Measurements from ENCODE around the gene TNRC6C. TPM values are rescaled to one million over a fixed set of nuclear protein-coding genes. Genes with fewer than 3 reads are reported as not detected.

TNRC6C gene
- total RNA-seq, 2 experiments from 2014 or later = 50.7 to 57.3 TPM

DNA sequence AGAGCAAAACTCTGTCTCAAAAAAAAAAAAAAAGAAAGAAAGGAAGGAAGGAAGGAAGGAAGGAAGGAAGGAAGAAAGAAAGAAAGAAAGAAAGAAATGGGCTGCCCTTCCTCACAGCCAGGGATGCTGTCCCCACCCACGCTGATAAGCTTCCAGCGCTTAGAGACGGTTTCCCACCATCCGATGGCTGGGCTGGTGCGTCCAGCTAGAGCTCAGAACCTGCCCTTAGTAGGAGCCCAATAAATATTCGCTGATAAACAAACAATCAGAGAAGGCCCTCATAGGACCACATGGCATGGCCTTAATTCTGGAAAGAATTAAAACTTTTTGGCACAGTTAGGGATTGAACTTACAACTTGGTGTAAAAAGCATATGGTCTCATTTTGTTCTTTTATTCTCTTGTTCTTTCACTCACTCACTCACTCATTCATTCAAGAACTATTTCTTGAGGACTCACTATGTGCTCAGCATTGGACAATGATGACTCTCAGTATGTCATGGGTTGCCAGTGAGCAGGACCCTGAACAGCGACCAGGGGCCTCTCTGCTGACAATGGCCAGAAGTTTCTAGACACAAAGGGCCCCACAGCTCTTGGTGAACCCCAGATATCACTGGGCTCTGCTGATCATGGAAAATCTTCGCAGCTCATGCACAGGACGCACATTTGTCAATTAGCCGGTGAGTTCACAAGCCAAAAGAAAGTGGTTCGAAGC, 32.5 kb upstream of the TNRC6C start:
- H3K4me3 ChIP-seq (ENCODE audit: low read length) = no peak overlapping the region
- Mint-ChIP-seq H3K9me3 (no peaks in the 10 kb centered on the region), H3K4me3 (no peak overlapping the region), H3K4me1 (ENCODE audit: low read depth) (peaks cover 31% of the 10 kb centered on the region), H3K27me3 (no peaks in the 10 kb centered on the region), H3K36me3 (ENCODE audit: low read depth) (no peaks in the 10 kb centered on the region), H3K27ac (no peak overlapping the region)
- CTCF ChIA-PET = no interaction called here
- no peaks in the 10 kb centered on the region for H3K27me3 ChIP-seq (ENCODE audit: control insufficient read depth in 1 of 2, insufficient read depth in 2 of 2, low read length in 2 of 2)
- ATAC-seq (ENCODE audit: poor library complexity) (no peak), DNase-seq (no peak)
- peaks cover 0 to 6% of the 10 kb centered on the region in 2 experiments for H3K9me3 ChIP-seq (ENCODE audit: control insufficient read depth in 1 of 2, insufficient read depth in 1 of 2, low read length in 2 of 2)
- TF ChIP-seq, protein P1, sequence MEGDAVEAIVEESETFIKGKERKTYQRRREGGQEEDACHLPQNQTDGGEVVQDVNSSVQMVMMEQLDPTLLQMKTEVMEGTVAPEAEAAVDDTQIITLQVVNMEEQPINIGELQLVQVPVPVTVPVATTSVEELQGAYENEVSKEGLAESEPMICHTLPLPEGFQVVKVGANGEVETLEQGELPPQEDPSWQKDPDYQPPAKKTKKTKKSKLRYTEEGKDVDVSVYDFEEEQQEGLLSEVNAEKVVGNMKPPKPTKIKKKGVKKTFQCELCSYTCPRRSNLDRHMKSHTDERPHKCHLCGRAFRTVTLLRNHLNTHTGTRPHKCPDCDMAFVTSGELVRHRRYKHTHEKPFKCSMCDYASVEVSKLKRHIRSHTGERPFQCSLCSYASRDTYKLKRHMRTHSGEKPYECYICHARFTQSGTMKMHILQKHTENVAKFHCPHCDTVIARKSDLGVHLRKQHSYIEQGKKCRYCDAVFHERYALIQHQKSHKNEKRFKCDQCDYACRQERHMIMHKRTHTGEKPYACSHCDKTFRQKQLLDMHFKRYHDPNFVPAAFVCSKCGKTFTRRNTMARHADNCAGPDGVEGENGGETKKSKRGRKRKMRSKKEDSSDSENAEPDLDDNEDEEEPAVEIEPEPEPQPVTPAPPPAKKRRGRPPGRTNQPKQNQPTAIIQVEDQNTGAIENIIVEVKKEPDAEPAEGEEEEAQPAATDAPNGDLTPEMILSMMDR (IDR thresholded peaks at IDR 0.05) = no peak
- intact Hi-C loops (cut with DNase I, micrococcal nuclease) = loop anchor here in 1 of 2 experiments (10.0 kb wide), 1 partner anchor 381 kb away; no protein-coding TSS in a partner anchor
- H3K4me1 ChIP-seq (ENCODE audit: insufficient read depth, low read length) = peaks cover 21% of the 10 kb centered on the region
- H3K27ac ChIP-seq (ENCODE audit: low read depth in 1 of 2, low read length in 2 of 2) = no peak overlapping the region
- no peaks in the 10 kb centered on the region for H3K36me3 ChIP-seq (ENCODE audit: insufficient read depth, low read length)
- POLR2A ChIA-PET = interaction anchor here (1.4 kb wide), 1 partner anchor 32 kb away, joined by 3 read pairs; the partner anchor contains the start of gene TNRC6C

DNA sequence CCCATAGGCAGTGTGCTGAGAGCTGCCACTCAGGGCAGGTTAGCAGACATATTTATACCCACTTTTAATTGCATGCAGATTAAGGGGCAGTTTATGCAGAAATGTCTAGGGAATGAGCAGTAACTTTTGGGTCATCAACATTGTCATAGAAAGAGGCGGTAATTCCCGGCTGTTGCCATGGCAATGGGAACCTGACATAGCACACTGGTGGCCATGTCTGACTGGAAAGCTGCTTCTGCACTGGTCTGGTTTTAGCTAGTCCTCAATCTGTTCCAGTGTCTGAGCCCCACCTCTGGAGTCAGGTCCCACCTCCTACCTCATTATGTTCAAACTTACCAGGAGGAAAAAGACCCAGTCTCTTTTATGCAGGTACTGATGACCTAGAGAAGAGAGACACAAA, 31.5 kb upstream of the TNRC6C start:
- no peaks in the 10 kb centered on the region for H3K36me3 ChIP-seq (ENCODE audit: insufficient read depth, low read length)
- Mint-ChIP-seq H3K9me3 (no peaks in the 10 kb centered on the region), H3K36me3 (ENCODE audit: low read depth) (no peaks in the 10 kb centered on the region), H3K4me3 (no peak overlapping the region), H3K27ac (no peak overlapping the region), H3K4me1 (ENCODE audit: low read depth) (peaks cover 35% of the 10 kb centered on the region), H3K27me3 (no peaks in the 10 kb centered on the region)
- no peak overlapping the region for H3K4me3 ChIP-seq (ENCODE audit: low read length)
- peaks cover 0 to 1% of the 10 kb centered on the region in 2 experiments for H3K9me3 ChIP-seq (ENCODE audit: control insufficient read depth in 1 of 2, insufficient read depth in 1 of 2, low read length in 2 of 2)
- peaks cover 21% of the 10 kb centered on the region for H3K4me1 ChIP-seq (ENCODE audit: insufficient read depth, low read length)
- CTCF ChIA-PET = no interaction called here
- ATAC-seq (ENCODE audit: poor library complexity) = no peak
- TF ChIP-seq, protein P1 (IDR thresholded peaks at IDR 0.05) = no peak
- intact Hi-C loops (cut with DNase I, micrococcal nuclease) = loop anchor here in 1 of 2 experiments (10.0 kb wide), 1 partner anchor 382 kb away; no protein-coding TSS in a partner anchor
- no peak for DNase-seq
- no peaks in the 10 kb centered on the region for H3K27me3 ChIP-seq (ENCODE audit: control insufficient read depth in 1 of 2, insufficient read depth in 2 of 2, low read length in 2 of 2)
- H3K27ac ChIP-seq (ENCODE audit: low read depth in 1 of 2, low read length in 2 of 2) = no peak overlapping the region
- POLR2A ChIA-PET = interaction anchor here (0.6 to 1.4 kb wide), 3 partner anchors 31 to 316 kb away, joined by 3 read pairs; partner anchors contain the start of gene TNRC6C

DNA sequence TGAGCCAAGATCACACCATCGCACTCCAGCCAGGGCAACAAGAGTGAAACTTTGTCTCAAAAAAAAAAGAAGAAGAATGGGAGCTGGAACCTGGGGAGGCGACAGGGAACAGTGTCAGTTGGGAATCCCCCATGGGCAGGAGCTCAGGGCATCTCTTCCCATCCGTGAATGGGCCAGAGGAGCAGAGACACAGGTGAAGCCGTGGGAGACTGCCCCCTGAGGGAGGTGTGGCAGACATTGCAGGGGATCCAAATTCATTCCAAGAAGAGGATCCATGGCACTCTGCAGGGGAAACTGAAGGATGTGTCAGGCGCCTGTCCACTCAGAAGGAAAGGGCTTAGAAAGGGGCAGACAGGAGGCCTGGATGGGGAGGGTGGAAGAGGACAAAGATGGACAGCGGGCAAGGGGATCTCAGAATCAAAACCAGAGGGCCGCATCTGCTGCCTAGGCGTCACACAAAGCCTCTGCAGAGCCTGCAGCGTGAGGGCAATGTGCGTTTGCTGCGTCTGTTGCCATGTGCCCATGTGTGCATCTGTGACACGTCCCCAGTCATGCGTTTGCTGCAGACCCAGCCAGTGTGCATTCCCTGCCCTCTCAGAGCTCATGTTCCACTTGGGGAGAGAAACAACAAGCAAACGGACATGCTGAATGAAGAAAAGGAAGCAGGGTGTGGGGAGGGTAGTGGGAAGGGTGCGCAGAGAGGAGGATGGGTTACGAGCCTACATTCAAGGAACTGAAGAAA, 30.6 kb upstream of the TNRC6C start:
- intact Hi-C loops (cut with DNase I, micrococcal nuclease) = loop anchor here in 1 of 2 experiments (10.0 kb wide), 1 partner anchor 383 kb away; no protein-coding TSS in a partner anchor
- H3K4me1 Mint-ChIP-seq (ENCODE audit: low read depth) = peaks cover 36% of the 10 kb centered on the region

More for the DNA sequence above, 30.6 kb upstream of the TNRC6C start:
- Histone ChIP-seq H3K27ac (ENCODE audit: low read depth in 1 of 2, low read length in 2 of 2) (no peak overlapping the region), H3K27me3 (ENCODE audit: control insufficient read depth in 1 of 2, insufficient read depth in 2 of 2, low read length in 2 of 2) (no peaks in the 10 kb centered on the region), H3K4me1 (ENCODE audit: insufficient read depth, low read length) (peaks cover 21% of the 10 kb centered on the region), H3K9me3 (ENCODE audit: control insufficient read depth in 1 of 2, insufficient read depth in 1 of 2, low read length in 2 of 2) (no peaks in the 10 kb centered on the region), H3K36me3 (ENCODE audit: insufficient read depth, low read length) (no peaks in the 10 kb centered on the region), H3K4me3 (ENCODE audit: low read length) (no peak overlapping the region)
- Mint-ChIP-seq H3K9me3 (no peaks in the 10 kb centered on the region), H3K27ac (no peak overlapping the region), H3K36me3 (ENCODE audit: low read depth) (no peaks in the 10 kb centered on the region), H3K27me3 (no peaks in the 10 kb centered on the region), H3K4me3 (no peak overlapping the region)
- CTCF ChIA-PET = interaction anchor here (1.5 kb wide), 1 partner anchor 91 kb away, joined by 3 read pairs; no protein-coding TSS in a partner anchor
- POLR2A ChIA-PET = interaction anchor here (0.6 to 4.3 kb wide), 5 partner anchors 29 to 317 kb away, joined by 3 to 29 read pairs (median 4); partner anchors contain the start of gene TNRC6C
- TF ChIP-seq, protein P1 (IDR thresholded peaks at IDR 0.05) = no peak
- ATAC-seq (ENCODE audit: poor library complexity) (no peak), DNase-seq (no peak)

All from CD4-positive, alpha-beta T cell (primary cell).